ENCODE results near the gene KCNQ1. TPM values are rescaled to one million over a fixed set of nuclear protein-coding genes. Genes with fewer than 3 reads are reported as not detected.

Gene KCNQ1
- total and polyA plus RNA-seq, 2 of the 13 experiments (the other 11 are each of a cell fraction or from before 2014, with no cell fraction given) = 0.02 to 0.08 TPM

DNA sequence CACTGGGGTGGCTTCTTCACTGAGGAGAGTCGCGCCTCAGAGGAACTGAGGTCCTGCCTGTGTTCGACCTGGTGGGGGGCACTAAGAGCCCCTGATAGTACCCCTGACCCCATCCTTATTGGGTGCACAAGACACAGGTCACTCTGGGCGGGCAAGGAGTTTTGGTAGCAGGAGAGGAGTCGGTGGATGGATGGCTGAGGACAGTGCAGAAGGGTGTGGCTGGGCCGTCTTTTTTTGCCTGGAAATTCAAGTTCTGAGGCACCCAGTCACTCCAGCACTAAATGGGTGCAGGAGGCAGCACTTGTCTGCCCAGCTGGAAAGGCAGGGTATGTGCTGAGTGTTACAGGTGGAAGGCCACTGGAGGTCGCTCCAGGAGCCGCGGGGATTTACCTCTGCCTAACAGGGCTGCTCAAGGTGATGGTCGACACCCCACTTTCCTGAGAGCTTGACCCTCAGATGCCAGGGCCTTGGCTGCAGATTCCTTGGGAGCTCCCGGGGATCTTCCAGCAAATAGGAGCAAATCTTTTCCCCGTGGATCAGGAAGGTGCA lies 43.3 kb upstream of the KCNQ1 start (continued):
- TF ChIP-seq, protein P1, sequence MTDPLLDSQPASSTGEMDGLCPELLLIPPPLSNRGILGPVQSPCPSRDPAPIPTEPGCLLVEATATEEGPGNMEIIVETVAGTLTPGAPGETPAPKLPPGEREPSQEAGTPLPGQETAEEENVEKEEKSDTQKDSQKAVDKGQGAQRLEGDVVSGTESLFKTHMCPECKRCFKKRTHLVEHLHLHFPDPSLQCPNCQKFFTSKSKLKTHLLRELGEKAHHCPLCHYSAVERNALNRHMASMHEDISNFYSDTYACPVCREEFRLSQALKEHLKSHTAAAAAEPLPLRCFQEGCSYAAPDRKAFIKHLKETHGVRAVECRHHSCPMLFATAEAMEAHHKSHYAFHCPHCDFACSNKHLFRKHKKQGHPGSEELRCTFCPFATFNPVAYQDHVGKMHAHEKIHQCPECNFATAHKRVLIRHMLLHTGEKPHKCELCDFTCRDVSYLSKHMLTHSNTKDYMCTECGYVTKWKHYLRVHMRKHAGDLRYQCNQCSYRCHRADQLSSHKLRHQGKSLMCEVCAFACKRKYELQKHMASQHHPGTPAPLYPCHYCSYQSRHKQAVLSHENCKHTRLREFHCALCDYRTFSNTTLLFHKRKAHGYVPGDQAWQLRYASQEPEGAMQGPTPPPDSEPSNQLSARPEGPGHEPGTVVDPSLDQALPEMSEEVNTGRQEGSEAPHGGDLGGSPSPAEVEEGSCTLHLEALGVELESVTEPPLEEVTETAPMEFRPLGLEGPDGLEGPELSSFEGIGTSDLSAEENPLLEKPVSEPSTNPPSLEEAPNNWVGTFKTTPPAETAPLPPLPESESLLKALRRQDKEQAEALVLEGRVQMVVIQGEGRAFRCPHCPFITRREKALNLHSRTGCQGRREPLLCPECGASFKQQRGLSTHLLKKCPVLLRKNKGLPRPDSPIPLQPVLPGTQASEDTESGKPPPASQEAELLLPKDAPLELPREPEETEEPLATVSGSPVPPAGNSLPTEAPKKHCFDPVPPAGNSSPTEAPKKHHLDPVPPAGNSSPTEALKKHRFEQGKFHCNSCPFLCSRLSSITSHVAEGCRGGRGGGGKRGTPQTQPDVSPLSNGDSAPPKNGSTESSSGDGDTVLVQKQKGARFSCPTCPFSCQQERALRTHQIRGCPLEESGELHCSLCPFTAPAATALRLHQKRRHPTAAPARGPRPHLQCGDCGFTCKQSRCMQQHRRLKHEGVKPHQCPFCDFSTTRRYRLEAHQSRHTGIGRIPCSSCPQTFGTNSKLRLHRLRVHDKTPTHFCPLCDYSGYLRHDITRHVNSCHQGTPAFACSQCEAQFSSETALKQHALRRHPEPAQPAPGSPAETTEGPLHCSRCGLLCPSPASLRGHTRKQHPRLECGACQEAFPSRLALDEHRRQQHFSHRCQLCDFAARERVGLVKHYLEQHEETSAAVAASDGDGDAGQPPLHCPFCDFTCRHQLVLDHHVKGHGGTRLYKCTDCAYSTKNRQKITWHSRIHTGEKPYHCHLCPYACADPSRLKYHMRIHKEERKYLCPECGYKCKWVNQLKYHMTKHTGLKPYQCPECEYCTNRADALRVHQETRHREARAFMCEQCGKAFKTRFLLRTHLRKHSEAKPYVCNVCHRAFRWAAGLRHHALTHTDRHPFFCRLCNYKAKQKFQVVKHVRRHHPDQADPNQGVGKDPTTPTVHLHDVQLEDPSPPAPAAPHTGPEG (CRISPR knock-in tag; IDR thresholded peaks at IDR 0.05) = no peak
- TF ChIP-seq, protein P2, sequence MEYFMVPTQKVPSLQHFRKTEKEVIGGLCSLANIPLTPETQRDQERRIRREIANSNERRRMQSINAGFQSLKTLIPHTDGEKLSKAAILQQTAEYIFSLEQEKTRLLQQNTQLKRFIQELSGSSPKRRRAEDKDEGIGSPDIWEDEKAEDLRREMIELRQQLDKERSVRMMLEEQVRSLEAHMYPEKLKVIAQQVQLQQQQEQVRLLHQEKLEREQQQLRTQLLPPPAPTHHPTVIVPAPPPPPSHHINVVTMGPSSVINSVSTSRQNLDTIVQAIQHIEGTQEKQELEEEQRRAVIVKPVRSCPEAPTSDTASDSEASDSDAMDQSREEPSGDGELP (IDR thresholded peaks at IDR 0.05; ENCODE audit: borderline replicate concordance, low read depth) = peak; percentile 29; the same call in 1 of the 2 replicates
- TF ChIP-seq, protein P3, sequence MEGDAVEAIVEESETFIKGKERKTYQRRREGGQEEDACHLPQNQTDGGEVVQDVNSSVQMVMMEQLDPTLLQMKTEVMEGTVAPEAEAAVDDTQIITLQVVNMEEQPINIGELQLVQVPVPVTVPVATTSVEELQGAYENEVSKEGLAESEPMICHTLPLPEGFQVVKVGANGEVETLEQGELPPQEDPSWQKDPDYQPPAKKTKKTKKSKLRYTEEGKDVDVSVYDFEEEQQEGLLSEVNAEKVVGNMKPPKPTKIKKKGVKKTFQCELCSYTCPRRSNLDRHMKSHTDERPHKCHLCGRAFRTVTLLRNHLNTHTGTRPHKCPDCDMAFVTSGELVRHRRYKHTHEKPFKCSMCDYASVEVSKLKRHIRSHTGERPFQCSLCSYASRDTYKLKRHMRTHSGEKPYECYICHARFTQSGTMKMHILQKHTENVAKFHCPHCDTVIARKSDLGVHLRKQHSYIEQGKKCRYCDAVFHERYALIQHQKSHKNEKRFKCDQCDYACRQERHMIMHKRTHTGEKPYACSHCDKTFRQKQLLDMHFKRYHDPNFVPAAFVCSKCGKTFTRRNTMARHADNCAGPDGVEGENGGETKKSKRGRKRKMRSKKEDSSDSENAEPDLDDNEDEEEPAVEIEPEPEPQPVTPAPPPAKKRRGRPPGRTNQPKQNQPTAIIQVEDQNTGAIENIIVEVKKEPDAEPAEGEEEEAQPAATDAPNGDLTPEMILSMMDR (CRISPR knock-in tag; IDR thresholded peaks at IDR 0.05) = peak; percentile 67
- TF ChIP-seq, protein P4, sequence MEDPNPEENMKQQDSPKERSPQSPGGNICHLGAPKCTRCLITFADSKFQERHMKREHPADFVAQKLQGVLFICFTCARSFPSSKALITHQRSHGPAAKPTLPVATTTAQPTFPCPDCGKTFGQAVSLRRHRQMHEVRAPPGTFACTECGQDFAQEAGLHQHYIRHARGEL (CRISPR knock-in tag; IDR thresholded peaks at IDR 0.05) = no peak
- TF ChIP-seq, protein P5, sequence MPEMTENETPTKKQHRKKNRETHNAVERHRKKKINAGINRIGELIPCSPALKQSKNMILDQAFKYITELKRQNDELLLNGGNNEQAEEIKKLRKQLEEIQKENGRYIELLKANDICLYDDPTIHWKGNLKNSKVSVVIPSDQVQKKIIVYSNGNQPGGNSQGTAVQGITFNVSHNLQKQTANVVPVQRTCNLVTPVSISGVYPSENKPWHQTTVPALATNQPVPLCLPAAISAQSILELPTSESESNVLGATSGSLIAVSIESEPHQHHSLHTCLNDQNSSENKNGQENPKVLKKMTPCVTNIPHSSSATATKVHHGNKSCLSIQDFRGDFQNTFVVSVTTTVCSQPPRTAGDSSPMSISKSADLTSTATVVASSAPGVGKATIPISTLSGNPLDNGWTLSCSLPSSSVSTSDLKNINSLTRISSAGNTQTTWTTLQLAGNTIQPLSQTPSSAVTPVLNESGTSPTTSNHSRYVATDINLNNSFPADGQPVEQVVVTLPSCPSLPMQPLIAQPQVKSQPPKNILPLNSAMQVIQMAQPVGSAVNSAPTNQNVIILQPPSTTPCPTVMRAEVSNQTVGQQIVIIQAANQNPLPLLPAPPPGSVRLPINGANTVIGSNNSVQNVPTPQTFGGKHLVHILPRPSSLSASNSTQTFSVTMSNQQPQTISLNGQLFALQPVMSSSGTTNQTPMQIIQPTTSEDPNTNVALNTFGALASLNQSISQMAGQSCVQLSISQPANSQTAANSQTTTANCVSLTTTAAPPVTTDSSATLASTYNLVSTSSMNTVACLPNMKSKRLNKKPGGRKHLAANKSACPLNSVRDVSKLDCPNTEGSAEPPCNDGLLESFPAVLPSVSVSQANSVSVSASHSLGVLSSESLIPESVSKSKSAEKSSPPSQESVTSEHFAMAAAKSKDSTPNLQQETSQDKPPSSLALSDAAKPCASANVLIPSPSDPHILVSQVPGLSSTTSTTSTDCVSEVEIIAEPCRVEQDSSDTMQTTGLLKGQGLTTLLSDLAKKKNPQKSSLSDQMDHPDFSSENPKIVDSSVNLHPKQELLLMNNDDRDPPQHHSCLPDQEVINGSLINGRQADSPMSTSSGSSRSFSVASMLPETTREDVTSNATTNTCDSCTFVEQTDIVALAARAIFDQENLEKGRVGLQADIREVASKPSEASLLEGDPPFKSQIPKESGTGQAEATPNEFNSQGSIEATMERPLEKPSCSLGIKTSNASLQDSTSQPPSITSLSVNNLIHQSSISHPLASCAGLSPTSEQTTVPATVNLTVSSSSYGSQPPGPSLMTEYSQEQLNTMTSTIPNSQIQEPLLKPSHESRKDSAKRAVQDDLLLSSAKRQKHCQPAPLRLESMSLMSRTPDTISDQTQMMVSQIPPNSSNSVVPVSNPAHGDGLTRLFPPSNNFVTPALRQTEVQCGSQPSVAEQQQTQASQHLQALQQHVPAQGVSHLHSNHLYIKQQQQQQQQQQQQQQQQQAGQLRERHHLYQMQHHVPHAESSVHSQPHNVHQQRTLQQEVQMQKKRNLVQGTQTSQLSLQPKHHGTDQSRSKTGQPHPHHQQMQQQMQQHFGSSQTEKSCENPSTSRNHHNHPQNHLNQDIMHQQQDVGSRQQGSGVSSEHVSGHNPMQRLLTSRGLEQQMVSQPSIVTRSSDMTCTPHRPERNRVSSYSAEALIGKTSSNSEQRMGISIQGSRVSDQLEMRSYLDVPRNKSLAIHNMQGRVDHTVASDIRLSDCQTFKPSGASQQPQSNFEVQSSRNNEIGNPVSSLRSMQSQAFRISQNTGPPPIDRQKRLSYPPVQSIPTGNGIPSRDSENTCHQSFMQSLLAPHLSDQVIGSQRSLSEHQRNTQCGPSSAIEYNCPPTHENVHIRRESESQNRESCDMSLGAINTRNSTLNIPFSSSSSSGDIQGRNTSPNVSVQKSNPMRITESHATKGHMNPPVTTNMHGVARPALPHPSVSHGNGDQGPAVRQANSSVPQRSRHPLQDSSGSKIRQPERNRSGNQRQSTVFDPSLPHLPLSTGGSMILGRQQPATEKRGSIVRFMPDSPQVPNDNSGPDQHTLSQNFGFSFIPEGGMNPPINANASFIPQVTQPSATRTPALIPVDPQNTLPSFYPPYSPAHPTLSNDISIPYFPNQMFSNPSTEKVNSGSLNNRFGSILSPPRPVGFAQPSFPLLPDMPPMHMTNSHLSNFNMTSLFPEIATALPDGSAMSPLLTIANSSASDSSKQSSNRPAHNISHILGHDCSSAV (CRISPR knock-in tag; IDR thresholded peaks at IDR 0.05; ENCODE audit: borderline replicate concordance) = no peak

Data from HepG2 (cell line).